ENCODE data around the gene HOXD12.

DNA sequence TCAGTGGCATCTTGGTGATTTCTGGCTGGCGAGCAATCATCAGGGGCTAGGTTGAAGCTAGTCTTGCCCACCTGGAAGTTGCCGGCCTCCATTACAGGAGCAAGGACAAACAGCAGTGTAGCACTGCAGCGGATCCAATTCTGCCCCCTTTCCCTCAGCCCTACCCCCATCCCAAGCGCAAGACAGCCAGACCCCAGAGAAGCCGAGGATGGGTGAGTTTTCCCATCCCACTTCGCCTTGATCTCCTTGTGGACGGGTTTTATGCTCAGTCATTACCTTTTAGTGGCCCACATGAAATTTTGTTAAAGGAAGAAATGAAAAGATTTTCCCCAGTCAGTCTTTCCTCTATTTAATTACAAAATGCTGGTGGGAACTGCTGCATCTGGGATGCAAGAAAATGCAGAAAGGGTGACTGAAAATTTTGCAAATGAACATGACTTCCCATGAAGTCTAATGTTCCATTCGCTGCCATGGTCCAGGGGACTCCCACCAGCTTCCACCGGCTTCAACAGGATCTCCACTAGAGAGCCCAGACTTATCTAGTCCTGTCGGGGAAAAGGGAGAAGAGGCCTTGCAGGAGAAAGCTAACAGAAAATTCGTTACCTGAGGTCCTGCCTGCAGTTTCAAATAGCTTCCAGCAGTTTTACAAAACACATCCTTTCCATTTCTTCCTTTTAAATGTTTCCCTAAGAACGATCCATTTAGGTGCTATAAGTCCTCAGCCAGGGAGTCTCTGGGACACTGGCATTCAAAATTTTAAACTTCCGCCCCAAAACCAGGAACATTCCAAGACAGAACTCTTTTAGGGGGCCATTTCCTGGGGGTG, 21.0 kb downstream of the HOXD12 start:
- TF ChIP-seq, protein P1, sequence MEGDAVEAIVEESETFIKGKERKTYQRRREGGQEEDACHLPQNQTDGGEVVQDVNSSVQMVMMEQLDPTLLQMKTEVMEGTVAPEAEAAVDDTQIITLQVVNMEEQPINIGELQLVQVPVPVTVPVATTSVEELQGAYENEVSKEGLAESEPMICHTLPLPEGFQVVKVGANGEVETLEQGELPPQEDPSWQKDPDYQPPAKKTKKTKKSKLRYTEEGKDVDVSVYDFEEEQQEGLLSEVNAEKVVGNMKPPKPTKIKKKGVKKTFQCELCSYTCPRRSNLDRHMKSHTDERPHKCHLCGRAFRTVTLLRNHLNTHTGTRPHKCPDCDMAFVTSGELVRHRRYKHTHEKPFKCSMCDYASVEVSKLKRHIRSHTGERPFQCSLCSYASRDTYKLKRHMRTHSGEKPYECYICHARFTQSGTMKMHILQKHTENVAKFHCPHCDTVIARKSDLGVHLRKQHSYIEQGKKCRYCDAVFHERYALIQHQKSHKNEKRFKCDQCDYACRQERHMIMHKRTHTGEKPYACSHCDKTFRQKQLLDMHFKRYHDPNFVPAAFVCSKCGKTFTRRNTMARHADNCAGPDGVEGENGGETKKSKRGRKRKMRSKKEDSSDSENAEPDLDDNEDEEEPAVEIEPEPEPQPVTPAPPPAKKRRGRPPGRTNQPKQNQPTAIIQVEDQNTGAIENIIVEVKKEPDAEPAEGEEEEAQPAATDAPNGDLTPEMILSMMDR (IDR thresholded peaks at IDR 0.05; ENCODE audit: low read depth, low read length, poor library complexity, severe bottlenecking), result no peak
- TF ChIP-seq EZH2phosphoT487 (IDR thresholded peaks at IDR 0.05; ENCODE audit: borderline replicate concordance, low read length), result no peak

Data from DOHH2 (cell line).